Coronary artery (tissue), 2 donors: ENCODE results near the gene MTREX.
A peak's percentile ranks its signal among the peaks of the same experiment; 100 is the strongest.

Experiments
- DNase-seq: peaks from one replicate; pipeline ENCODE4 v3.0.0-alpha.2; 2017; ENCODE audit warnings: low spot score
- H3K27ac ChIP-seq, 2 donors: fragments of 200-600 bp; sonication (generic); one replicate each; pipeline ENCODE4 v1.5.1; 2016 to 2019
- H3K4me3 ChIP-seq: fragments of 200-600 bp; sonication (generic); 2 replicates; pipeline ENCODE4 v1.5.1; 2016; ENCODE audit warnings: mild to moderate bottlenecking, moderate library complexity
- TF ChIP-seq, protein P1 (sequence below): fragments of 200-600 bp; sonication (generic); IDR thresholded peaks from one replicate; pipeline ENCODE4 v1.5.1; 2019; ENCODE audit warnings: antibody characterized with exemption

MTREX gene

DNA sequence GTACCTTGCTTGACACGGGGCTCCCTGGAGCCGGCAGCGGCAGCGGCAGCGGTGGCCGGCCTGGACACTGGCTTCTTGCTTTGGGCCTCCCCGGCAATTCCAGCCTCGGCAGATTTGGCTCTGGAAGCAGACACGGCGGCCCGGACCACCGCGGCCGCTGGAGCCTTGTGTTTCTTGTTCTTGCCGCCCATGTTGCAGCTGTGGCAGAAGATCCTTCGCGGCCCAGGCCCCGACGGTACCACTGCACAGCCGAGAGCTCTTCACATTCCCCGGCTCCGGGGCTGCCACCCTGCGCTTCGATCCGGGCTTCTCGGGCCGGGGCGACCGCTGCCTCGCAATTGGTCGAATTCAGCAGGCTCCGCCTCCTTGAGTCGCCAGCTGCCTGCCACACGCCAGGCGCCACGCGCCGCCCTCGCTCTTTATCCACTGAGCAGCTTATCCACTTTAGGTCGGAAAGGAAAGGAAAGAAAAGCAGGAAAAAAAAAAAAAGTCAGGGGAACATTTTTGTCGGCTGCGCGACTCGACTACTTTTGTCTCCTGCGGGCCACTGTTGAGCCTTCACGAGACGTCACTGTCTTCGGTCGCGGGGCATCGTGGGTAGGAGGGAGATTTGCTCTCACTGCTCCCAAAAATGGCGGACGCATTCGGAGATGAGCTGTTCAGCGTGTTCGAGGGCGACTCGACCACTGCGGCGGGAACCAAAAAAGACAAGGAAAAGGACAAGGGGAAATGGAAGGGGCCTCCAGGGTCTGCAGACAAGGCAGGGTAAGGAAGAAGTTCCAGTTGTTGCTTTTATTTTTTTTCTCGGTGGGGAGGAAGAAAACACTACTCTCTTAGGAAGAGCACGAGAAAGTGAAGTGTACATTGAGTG is at the start of gene MTREX, which contains the start of gene DHX29:
Gene MTREX, plus strand, starts transcription at position 607 of the 871 bp plus-strand sequence. Its CDS starts 25 bp downstream, at position 632.
Gene DHX29, minus strand, starts transcription at position 312 of the 871 bp plus-strand sequence. Its CDS starts 121 bp downstream, at position 191.
- peak within 1 kb of the TSS; percentile 91 to 94 for H3K27ac ChIP-seq
- DNase-seq: peak; percentile 95
- peak within 1 kb of the TSS; percentile 82 for H3K4me3 ChIP-seq
- TF ChIP-seq, protein P1, sequence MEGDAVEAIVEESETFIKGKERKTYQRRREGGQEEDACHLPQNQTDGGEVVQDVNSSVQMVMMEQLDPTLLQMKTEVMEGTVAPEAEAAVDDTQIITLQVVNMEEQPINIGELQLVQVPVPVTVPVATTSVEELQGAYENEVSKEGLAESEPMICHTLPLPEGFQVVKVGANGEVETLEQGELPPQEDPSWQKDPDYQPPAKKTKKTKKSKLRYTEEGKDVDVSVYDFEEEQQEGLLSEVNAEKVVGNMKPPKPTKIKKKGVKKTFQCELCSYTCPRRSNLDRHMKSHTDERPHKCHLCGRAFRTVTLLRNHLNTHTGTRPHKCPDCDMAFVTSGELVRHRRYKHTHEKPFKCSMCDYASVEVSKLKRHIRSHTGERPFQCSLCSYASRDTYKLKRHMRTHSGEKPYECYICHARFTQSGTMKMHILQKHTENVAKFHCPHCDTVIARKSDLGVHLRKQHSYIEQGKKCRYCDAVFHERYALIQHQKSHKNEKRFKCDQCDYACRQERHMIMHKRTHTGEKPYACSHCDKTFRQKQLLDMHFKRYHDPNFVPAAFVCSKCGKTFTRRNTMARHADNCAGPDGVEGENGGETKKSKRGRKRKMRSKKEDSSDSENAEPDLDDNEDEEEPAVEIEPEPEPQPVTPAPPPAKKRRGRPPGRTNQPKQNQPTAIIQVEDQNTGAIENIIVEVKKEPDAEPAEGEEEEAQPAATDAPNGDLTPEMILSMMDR: no peak

DNA sequence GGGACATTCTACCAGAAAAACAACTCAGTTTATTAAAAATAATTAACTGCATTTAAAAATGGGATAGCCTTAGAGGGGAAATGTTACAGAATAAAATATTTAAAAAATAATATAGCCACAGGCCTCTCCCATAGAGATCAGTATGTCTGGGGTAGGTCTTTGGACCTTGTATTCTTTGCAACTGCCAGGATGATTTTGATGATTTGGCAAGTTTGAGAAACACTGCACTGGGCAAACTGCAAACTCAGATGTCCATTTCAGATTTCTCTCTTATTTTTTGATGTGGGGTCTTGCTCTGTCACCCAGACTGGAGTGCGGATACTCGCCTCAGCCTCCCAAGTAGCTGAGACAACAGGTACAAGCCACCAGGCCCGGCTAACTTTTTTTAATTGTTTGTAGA is 49.5 kb upstream of the MTREX start:
- Histone ChIP-seq H3K4me3 (no peak overlapping the region), H3K27ac (no peak overlapping the region)
- TF ChIP-seq, protein P1: no peak
- no peak for DNase-seq

DNA sequence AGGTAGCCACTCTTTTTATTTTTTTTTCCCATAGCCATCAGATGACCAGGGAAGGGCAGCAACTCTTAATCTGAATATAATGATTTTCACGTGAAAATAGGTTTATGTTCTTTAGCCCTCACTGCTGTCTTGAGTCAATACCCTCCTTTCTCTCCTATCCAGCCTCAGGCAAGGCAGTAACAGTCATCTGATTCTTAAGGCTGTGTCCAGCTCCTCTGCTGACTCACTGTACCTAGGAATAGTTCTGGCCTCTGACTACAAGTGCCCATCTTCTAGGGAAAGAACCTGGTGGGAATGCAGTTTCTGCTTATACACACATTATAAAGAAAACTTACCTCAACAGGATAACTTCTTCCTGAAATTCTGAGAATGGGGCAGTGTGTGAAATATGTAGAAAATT is 31.0 kb upstream of the MTREX start:
- no peak for DNase-seq
- TF ChIP-seq, protein P1: no peak
- Histone ChIP-seq H3K4me3 (no peak overlapping the region), H3K27ac (no peak overlapping the region)

DNA sequence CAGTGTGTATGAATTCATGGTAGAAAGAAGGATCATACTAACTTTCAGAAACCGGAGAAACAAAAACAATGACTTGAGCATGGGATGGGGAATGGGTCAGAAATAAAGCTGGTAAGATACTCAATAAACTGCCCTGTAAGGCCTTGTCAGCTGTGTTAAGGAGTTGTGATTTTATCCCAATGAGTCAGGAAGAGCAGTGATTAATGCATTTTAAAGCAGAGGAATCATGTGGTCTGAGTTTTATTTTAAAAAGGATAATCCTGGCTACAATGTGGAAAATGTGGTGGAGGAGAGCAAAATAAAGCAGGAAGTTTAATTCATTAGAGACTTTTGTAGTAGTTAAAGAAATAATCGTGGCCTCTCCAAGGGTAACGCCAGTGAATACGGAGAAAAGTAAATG is 29.0 kb upstream of the MTREX start:
- no peak overlapping the region for H3K27ac ChIP-seq
- DNase-seq: no peak
- no peak overlapping the region for H3K4me3 ChIP-seq
- TF ChIP-seq, protein P1: no peak

DNA sequence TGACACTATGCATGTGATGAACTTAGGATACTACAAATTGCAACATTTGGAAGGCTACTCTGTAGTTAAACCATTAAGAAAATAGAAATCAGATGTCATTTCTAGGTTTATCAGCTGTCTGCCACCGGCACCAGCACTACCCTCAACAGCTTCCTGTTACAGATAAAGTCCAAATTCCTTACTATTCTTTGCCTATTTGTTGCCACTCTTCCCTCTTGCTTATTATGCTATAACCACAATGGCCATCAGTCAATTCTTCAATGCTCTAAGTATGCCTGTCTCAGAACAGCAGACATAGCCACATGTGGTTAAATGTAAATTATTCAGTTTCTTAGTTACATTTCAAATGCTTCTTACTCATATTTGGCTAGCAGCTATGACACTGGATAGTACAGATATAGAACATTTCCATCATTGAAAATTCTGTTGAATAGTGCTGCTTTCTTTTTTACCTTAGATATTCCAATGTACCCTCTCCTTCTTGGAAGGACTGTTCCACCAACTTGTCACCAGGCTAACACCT is 21.3 kb upstream of the MTREX start:
- Histone ChIP-seq H3K27ac (no peak overlapping the region), H3K4me3 (no peak overlapping the region)
- DNase-seq: no peak
- TF ChIP-seq, protein P1: no peak

DNA sequence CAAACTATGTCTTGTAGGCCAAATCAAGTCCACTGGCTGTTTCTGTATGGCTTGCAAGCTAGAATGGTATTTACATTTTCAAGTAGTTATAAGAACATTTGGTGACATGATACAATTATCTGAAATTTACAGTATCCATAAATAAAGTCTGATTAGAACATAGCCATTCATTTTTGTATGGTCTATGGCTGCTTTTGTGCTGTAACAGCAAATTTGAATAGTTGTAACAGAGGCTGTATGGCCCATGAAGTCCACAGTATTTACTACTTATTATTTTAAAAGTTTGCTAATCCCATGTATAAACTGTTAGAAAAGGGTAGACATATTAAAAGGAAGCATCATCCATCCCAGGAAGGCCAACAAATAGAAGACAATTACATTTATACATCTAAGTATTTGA is 18.0 kb upstream of the MTREX start:
- Histone ChIP-seq H3K27ac (no peak overlapping the region), H3K4me3 (no peak overlapping the region)
- TF ChIP-seq, protein P1: no peak
- DNase-seq: no peak

DNA sequence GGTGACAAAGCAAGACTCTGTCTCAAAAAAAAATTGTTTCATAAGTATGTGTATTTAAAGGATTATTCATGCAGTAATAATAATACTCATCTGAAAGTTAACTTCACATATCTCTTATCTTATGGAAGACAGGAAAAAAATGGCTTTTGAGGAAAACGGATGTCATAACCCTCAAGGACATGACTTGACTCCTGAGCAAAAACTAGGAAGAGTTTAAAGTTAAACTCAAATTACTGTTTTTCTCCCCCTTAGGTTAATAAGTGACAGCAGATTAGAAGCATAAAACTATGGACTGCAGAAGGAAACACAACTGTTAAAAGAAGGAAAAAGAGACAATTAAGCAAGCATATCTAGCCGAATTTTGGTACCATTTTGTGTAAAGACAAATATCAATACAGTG is 16.8 kb upstream of the MTREX start:
- no peak overlapping the region for H3K4me3 ChIP-seq
- no peak for DNase-seq
- no peak overlapping the region for H3K27ac ChIP-seq
- TF ChIP-seq, protein P1: no peak
